GM12875 (cell line): Measurements from ENCODE around the gene PDE4D.

Experiments used
- H3K4me3 ChIP-seq: one replicate; pipeline ENCODE4 v1.5.1; 2011; ENCODE audit warnings: low read depth, low read length, control low read depth
- CTCF ChIP-seq: IDR thresholded peaks from 2 replicates; pipeline ENCODE4 v1.5.1; 2011; ENCODE audit warnings: low read depth, mild to moderate bottlenecking, control low read depth, inconsistent platforms, low read length, moderate library complexity, borderline replicate concordance; ENCODE audit not compliant: insufficient read depth

PDE4D gene

DNA sequence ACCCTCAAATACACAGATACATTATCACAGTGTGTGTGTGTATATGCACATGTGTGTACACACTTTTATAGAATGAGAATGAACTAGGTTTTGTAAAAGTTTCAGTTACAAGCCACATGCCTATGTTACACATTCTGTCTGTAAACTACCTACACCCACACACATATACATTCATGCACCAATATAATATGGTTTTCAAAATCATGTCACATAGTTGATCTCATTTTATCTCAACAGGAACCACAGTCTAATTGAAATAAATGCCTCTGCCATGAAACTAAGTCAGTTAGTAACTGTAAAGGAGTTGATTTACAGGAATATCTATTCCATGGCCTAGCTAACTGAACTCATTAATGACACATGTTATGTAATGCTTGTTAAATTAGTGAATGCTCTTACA is 646.6 kb downstream of the PDE4D start:
- no peak for TF ChIP-seq CTCF
- no peak overlapping the region for H3K4me3 ChIP-seq

- no peak overlapping the region for H3K4me3 ChIP-seq
- TF ChIP-seq CTCF = no peak
Measured at GRCh38 chr5:59246145-59246869, 647.2 kb downstream of the PDE4D start.

- H3K4me3 ChIP-seq = no peak overlapping the region
- TF ChIP-seq CTCF = no peak
Measured at GRCh38 chr5:59245198-59245597, 648.3 kb downstream of the PDE4D start.

DNA sequence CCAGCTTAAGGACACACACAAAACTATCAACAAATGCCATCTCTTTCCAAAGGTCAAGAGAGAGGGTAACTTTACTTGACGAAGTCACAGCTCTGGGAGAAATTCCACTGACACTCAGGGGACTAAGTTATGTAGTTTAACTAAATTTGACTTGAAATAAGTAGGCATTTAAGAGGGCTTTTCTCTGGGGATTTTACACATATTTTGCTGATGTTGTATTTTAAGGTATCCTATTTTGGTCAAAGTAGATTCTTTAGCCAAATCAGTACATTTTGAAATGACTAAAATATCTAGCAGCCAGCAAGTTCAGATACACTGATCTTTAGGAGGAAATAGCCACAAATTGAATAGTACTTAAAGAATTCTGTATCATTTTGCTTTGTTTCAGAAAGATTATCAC is 652.0 kb downstream of the PDE4D start:
- no peak overlapping the region for H3K4me3 ChIP-seq
- TF ChIP-seq CTCF = no peak

DNA sequence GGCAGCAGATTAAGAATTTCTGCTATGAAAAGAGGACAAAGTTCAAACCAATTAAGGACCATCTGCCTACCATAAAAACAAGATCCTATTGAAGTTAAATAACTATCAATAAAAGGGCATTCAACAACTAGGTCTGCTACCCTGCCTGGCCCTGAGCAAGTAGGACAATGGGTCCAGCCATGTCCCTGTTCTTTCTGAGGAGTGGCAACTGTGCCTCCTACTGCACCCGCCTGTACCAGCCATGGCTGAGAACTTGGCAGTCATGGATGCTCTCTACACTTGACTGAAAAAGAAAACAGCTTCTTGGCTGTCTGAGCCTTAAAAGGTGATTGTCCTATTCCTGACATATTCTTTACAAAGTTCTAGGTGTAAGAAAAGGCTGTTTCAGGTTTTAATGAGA is 652.4 kb downstream of the PDE4D start:
- TF ChIP-seq CTCF = no peak

GRCh38 chr5:59238126-59238902 is 655.2 kb downstream of the PDE4D start:
- H3K4me3 ChIP-seq = no peak overlapping the region
- no peak for TF ChIP-seq CTCF

More for the DNA sequence above, 652.4 kb downstream of the PDE4D start:
- no peak overlapping the region for H3K4me3 ChIP-seq

GRCh38 chr5:59236986-59237385 is 656.5 kb downstream of the PDE4D start:
- TF ChIP-seq CTCF = no peak
- H3K4me3 ChIP-seq = no peak overlapping the region
